Activated CD8-positive, alpha-beta T cell treated with anti-CD3 and anti-CD28 coated beads for 36 hours (primary cell): ENCODE data around the gene PHLDB1. TPM values are rescaled to one million over a fixed set of nuclear protein-coding genes. Genes with fewer than 3 reads are reported as not detected.
A peak's percentile ranks its signal among the peaks of the same experiment; 100 is the strongest.

Source experiments
- ATAC-seq: fragments of 200-7000 bp; cut with Tn5 transposase; one replicate; pipeline ENCODE4 v1.10.0; 2021; ENCODE audit warnings: mild to moderate bottlenecking, moderate library complexity
- CTCF ChIA-PET: fragments of 350-600 bp; sonication (Branson Sonifier 250); formaldehyde crosslinking; loops from one replicate; lab custom pipeline; 2021; ENCODE audit warnings: antibody characterized with exemption; lab: Charles Lee
- POLR2A ChIA-PET: fragments of 350-600 bp; sonication (Branson Sonifier 250); formaldehyde crosslinking; loops from one replicate; lab custom pipeline; 2021; ENCODE audit warnings: antibody characterized with exemption; lab: Charles Lee
- DNase-seq: peaks from one replicate; pipeline ENCODE4 v3.0.0-alpha.2; 2020
- H3K27ac Mint-ChIP-seq: one replicate; pipeline ENCODE4 v1.8.0; 2021; ENCODE audit warnings: mild to moderate bottlenecking, mixed read lengths
- H3K27me3 Mint-ChIP-seq: one replicate; pipeline ENCODE4 v1.8.0; 2021; ENCODE audit warnings: mixed read lengths
- H3K36me3 Mint-ChIP-seq: one replicate; pipeline ENCODE4 v1.8.0; 2021; ENCODE audit warnings: low read depth, mixed read lengths
- H3K4me1 Mint-ChIP-seq: one replicate; pipeline ENCODE4 v1.8.0; 2021; ENCODE audit warnings: low read depth, mixed read lengths
- H3K4me3 Mint-ChIP-seq: one replicate; pipeline ENCODE4 v1.8.0; 2021; ENCODE audit warnings: mild to moderate bottlenecking, moderate library complexity, mixed read lengths
- H3K9me3 Mint-ChIP-seq: one replicate; pipeline ENCODE4 v1.8.0; 2021; ENCODE audit warnings: mixed read lengths
- intact Hi-C: fragments of 100-400 bp; cut with micrococcal nuclease; formaldehyde crosslinking; loops from one replicate; pipeline ENCODE4 v1.10.0; 2022
- total RNA-seq, 2 experiments: library from RNA; stranded (reverse); gene quantifications; one replicate each; pipeline ENCODE4 v1.2.3, GENCODE V29; 2021
- TF ChIP-seq, protein P1 (sequence below): fragments of 200-600 bp; IDR thresholded peaks from one replicate; pipeline ENCODE4 v1.8.0; 2022; ENCODE audit warnings: antibody characterized with exemption, mild to moderate bottlenecking

Gene PHLDB1
- total RNA-seq, 2 experiments from 2014 or later, result 3.0 to 5.1 TPM

DNA sequence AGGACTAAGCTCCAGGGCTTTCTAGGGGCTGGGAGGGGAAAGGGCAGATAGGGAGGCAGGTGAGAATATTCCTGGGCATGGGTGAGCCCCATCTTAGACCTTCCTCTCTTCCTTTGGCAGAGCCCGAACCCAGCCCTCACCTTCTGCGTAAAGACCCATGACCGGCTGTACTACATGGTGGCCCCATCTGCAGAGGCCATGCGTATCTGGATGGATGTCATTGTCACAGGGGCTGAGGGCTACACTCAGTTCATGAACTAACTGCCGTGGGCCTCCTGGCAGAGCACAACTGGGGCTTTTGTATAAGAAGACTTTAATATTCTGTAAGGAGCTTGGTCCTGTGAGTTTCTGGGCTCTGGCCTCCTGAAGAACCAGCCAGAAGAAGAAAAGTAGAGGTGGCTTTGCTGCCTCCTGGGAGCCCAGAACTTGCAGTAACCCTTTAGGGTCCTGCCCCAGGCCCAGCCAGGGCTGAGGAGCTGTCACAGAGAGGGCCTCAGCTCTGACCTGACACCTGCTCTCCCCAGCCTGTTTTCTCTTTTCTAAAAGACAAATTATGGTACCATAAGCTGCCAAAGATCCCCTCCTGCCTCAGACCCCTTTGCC is 49.2 kb downstream of the PHLDB1 start:
- Mint-ChIP-seq H3K27ac (no peak overlapping the region), H3K4me1 (peaks cover 6% of the 10 kb centered on the region), H3K9me3 (no peaks in the 10 kb centered on the region), H3K36me3 (no peaks in the 10 kb centered on the region), H3K27me3 (no peaks in the 10 kb centered on the region), H3K4me3 (no peak overlapping the region)
- TF ChIP-seq, protein P1, sequence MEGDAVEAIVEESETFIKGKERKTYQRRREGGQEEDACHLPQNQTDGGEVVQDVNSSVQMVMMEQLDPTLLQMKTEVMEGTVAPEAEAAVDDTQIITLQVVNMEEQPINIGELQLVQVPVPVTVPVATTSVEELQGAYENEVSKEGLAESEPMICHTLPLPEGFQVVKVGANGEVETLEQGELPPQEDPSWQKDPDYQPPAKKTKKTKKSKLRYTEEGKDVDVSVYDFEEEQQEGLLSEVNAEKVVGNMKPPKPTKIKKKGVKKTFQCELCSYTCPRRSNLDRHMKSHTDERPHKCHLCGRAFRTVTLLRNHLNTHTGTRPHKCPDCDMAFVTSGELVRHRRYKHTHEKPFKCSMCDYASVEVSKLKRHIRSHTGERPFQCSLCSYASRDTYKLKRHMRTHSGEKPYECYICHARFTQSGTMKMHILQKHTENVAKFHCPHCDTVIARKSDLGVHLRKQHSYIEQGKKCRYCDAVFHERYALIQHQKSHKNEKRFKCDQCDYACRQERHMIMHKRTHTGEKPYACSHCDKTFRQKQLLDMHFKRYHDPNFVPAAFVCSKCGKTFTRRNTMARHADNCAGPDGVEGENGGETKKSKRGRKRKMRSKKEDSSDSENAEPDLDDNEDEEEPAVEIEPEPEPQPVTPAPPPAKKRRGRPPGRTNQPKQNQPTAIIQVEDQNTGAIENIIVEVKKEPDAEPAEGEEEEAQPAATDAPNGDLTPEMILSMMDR, result no peak
- CTCF ChIA-PET, result interaction anchor here (1.2 to 2.4 kb wide), 4 partner anchors 12 to 62 kb away, joined by 3 to 15 read pairs (median 6); no protein-coding TSS in a partner anchor
- DNase-seq (no peak), ATAC-seq (no peak)
- intact Hi-C loops, result no loop called here
- POLR2A ChIA-PET, result interaction anchor here (2.0 kb wide), 1 partner anchor 11 kb away, joined by 4 read pairs; no protein-coding TSS in a partner anchor

DNA sequence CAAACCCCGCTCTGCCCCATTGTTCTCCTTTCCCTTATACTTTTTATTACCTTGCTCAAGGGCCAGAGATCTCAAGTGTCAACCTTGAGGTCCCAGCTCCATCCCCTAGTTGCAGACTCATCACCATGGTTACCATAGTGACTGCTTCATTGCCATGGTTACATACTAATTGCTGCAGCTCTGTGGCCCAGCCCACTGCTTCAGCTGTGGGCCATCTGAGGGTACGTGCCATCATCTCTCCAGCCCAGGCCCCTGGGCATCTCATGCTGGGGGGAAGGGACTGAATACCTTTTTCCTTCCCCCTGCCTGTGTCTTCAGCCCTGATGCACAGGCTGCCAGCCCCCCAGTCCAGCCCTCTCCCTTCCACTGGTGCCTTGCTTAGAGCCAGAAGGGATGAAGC is 49.8 kb downstream of the PHLDB1 start:
- DNase-seq (no peak), ATAC-seq (no peak)
- Mint-ChIP-seq H3K27ac (no peak overlapping the region), H3K4me1 (peaks cover 6% of the 10 kb centered on the region), H3K9me3 (no peaks in the 10 kb centered on the region), H3K27me3 (no peaks in the 10 kb centered on the region), H3K4me3 (no peak overlapping the region), H3K36me3 (no peaks in the 10 kb centered on the region)
- CTCF ChIA-PET, result interaction anchor here (1.2 to 2.7 kb wide), 6 partner anchors 11 to 63 kb away, joined by 3 to 15 read pairs (median 6); no protein-coding TSS in a partner anchor
- POLR2A ChIA-PET, result interaction anchor here (1.0 to 2.0 kb wide), 2 partner anchors 9 to 12 kb away, joined by 3 to 4 read pairs; no protein-coding TSS in a partner anchor
- intact Hi-C loops, result no loop called here
- TF ChIP-seq, protein P1, result no peak

DNA sequence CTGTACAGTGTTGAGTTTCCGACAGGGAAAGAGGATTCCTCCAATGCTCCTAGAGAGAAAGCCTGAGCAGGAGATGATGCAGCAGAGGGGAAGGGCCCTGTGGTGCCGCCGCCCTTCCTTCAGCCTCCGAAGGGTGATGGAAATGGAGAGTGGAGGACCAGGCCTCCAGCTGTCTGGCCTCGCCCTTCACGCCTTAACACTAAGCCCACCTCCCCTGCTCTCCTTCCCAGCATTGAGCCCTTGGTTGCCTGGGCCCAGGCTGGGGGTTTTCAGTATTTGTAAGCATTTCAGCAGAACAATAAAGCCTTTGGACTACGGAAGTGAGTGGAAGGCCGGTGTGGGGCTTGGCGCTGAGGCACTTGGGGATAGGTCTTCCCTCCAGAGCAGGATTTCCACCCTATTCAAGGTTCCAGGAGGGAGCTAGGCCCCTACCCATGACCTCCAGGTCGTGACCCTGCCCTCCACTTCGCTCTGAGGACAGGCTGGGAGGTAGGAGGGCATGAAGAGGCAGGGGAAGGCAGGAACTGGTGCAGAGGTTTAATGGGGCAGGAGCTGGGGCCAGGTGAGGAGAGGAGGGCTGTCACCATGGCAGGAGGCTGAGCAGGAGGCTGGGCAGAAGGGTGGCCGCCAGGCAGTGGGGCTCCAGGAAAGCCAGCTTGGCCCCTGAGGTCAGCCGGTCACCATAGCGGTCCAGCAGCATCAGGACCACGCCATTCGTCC is 50.5 kb downstream of the PHLDB1 start:
- TF ChIP-seq, protein P1, result no peak
- no peak for ATAC-seq
- no peak overlapping the region for H3K27ac Mint-ChIP-seq
- H3K9me3 Mint-ChIP-seq, result no peaks in the 10 kb centered on the region
- DNase-seq, result no peak
- no peak overlapping the region for H3K4me3 Mint-ChIP-seq
- POLR2A ChIA-PET, result interaction anchor here (0.6 to 2.0 kb wide), 4 partner anchors 8 to 268 kb away, joined by 3 to 4 read pairs (median 4); partner anchors contain the start of gene BCL9L
- peaks cover under 1% of the 10 kb centered on the region for H3K4me1 Mint-ChIP-seq
- CTCF ChIA-PET, result interaction anchor here (0.7 to 2.9 kb wide), 16 partner anchors 10 to 237 kb away, joined by 3 to 15 read pairs (median 4); no protein-coding TSS in a partner anchor
- no peaks in the 10 kb centered on the region for H3K36me3 Mint-ChIP-seq
- intact Hi-C loops, result no loop called here
- H3K27me3 Mint-ChIP-seq, result no peaks in the 10 kb centered on the region

DNA sequence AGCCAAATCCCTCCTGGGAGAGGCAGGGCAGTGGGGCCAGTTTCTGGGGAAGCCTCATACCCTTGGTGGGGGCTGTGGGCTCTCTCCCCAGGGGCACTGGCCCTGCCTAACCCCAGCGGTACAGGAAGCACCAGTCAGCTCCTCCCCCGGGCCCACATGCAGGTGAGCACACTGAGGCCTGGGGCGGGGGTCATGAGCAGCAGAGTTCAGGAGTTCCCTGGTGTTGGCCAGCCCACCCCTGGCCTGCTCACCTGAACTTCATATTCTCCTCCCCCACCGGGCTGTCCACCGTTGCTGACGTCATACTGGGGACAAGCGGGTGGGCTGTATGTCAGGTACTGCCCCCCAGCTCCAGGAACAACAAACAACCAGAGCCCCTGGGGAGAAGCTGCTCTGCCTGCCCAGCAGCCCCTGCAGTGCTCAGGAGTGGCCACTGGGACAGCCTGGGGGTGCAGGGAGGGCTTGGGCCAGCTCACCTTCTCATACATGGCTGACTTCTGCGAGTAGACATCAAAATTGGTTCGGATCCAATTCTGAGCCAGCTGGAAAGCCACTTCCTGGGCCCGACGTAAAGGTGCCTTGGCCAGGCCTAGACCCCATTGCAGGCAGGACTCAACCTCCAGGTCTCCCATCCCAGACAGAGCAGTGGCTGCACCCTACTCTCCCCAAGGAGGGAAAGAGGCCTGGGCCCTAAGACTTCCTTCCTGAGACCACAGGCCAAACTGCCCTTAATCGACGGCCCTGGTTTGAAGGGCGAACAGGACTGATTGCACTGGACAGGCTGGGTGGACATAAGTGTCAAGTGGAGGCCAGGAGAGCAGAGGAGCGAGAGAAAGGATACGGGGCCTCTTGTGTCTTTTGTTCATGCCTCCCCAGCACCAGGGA is 51.3 kb downstream of the PHLDB1 start:
- no peak for ATAC-seq
- TF ChIP-seq, protein P1, result no peak
- no peaks in the 10 kb centered on the region for H3K9me3 Mint-ChIP-seq
- H3K4me1 Mint-ChIP-seq, result no peaks in the 10 kb centered on the region
- H3K27me3 Mint-ChIP-seq, result no peaks in the 10 kb centered on the region
- H3K27ac Mint-ChIP-seq, result no peak overlapping the region
- peak; percentile 13 for DNase-seq
- ChIA-PET POLR2A (interaction anchor here (0.5 to 1.3 kb wide), 4 partner anchors 7 to 267 kb away, joined by 3 to 4 read pairs (median 3); partner anchors contain the start of gene BCL9L), CTCF (interaction anchor here (0.6 to 2.9 kb wide), 37 partner anchors 8 to 326 kb away, joined by 3 to 15 read pairs (median 4); no protein-coding TSS in a partner anchor)
- H3K36me3 Mint-ChIP-seq, result no peaks in the 10 kb centered on the region
- no peak overlapping the region for H3K4me3 Mint-ChIP-seq
- intact Hi-C loops, result no loop called here
